GM18868 (cell line): ENCODE data around the gene POMGNT2.
"Not testable (repeated sequence)": the region's sequence is repeated elsewhere in the genome, so short reads cannot be mapped to it uniquely, and the experiment has no call there.

ENCODE experiments used
- ATAC-seq: cut with Tn5 transposase; IDR thresholded peaks from one replicate; pipeline ENCODE4 v1.9.1; 2021; ENCODE audit warnings: mild to moderate bottlenecking, moderate library complexity; ENCODE audit not compliant: unreplicated experiment

POMGNT2 gene

GRCh38 chr3:43077261-43077660, 28.6 kb downstream of the POMGNT2 start:
- no peak for ATAC-seq

- no peak for ATAC-seq
Measured at GRCh38 chr3:43076857-43077256, 29.0 kb downstream of the POMGNT2 start.

DNA sequence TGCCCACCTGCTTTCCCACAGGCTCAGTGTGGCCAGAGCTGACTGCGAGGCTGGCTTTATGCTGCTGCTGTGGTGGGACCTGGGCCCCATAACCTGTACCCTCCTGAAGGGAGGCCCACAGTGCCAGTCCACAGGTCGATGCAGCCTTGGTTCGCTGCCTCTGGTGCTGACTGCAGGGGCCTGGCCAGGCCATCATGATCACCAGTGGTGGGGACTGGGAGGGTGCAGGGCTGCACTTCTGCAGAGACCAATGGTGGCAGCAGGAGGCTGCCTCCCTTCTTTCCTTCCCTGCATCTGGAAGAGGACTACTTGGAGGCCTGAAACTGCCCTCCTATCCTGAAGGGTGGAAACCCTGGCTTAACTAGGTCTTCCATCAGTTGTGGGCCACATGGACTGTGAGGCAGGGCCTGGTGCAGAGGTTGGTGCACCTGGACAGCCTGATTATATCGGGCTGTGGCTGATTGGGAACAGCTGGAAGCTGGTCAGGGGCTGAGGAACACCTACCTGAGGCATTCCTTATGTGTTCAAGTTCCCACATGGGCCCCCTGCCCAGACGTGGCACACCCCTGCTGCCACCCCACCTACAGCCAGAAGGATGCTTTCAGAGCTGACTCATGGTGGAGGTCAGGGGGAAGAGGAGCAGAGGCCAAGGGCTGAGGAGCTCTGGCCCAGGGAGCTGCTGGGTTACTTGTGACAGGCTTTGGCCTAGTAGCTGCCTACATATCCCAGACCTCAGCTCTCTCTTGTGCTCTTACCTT, 29.8 kb downstream of the POMGNT2 start:
- no peak for ATAC-seq

- ATAC-seq: no peak
Measured at GRCh38 chr3:43074901-43075689, 30.8 kb downstream of the POMGNT2 start.

- ATAC-seq: no peak
Measured at GRCh38 chr3:43074482-43074881, 31.4 kb downstream of the POMGNT2 start.

DNA sequence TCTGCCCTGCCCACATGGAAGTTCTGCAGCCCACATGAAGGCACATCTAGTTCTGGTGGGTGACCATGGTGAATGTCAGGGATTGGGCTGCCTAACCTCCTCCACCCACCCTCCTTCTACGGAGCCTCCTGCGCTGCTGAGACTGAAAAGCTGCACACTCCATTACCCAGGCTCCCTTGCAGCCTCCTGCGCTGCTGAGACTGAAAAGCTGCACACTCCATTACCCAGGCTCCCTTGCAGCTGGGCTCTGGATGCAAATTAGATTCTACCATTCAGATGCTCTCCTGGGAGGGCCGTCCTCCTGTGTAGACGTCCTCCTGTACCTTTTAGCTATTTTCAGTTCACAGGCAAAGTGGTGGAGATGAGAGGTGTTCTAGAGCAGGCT, 32.1 kb downstream of the POMGNT2 start:
- ATAC-seq: no peak

DNA sequence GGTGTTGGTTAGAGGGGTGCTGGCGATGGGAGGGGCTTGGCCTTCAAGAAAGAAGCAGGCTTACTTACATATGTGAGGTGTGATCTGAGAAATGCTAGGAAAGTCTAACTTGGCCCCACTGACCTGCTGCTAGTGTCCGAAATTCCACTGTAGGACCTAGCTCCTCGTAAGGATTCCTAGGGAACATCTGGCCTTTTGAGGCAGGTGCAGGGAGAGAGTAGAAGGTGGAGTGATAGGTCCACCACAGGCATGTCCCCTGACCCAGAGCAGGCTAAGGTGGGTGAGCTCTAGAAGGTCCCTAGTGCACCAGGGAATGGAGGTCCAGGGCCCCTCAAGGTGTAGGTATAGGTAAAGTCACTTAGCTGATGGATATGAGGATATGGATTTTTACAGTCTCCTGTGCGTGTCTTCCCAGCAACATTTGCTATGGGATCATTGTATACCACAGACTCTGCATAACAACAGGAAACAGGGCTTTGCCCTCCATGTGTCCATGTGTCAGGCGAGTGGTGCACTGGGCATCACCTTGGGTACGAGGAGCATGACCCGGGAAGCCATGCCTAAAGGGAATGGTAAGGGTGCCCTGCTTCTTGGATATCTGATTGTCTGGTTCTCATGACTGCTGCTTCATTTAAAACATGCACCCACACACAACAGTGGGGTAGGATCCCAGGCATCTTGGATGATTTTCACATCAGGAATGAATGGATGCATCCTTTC, 32.6 kb downstream of the POMGNT2 start:
- no peak for ATAC-seq

- no peak for ATAC-seq
Measured at GRCh38 chr3:43072361-43072760, 33.5 kb downstream of the POMGNT2 start.

DNA sequence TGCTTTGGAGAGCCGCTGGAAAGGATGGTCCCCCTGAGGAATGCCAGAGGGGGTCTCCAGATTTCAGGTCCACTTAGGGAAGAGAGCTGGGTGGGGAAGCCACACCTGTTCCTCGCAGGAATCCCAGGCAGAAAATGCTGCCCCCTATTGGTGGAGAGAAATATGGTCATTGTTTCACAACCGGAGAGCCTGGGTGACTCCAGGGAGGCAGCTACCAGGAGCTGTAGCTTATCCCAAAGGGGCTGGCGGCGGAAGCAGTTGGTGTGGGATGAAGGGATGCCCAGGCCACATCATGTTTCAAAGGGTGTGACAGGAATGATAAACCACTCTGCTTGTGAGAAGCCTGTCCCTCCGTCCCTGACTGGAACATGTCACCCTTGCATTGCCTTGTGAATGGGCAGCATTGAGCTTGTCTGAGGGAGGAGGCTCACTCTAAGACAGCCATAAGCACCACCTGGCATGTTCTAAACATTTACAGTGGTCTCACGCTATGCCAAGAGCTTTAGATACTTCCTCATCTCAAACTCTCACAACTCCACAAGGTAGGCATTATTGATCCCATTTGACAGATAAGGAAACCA, 34.5 kb downstream of the POMGNT2 start:
- no peak for ATAC-seq

DNA sequence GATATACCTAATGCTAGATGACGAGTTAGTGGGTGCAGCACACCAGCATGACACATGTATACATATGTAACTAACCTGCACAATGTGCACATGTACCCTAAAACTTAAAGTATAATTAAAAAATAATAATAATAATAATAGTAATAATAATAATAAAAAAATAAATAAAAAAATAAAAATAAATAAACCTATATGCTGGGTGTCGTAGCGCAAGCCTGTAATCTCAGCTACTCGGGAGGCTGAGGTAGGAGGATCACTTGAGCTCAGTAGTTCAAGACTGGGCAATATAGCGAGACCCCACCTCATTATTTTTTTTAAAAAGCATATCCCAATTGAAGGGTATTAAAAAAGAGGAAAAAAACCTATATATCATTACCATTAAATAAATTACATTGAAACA, 35.2 kb downstream of the POMGNT2 start:
- ATAC-seq: not testable (repeated sequence)

- ATAC-seq: no peak
Measured at GRCh38 chr3:43063114-43063513, 42.8 kb downstream of the POMGNT2 start.

- no peak for ATAC-seq
Measured at GRCh38 chr3:43062564-43063040, 43.3 kb downstream of the POMGNT2 start.

DNA sequence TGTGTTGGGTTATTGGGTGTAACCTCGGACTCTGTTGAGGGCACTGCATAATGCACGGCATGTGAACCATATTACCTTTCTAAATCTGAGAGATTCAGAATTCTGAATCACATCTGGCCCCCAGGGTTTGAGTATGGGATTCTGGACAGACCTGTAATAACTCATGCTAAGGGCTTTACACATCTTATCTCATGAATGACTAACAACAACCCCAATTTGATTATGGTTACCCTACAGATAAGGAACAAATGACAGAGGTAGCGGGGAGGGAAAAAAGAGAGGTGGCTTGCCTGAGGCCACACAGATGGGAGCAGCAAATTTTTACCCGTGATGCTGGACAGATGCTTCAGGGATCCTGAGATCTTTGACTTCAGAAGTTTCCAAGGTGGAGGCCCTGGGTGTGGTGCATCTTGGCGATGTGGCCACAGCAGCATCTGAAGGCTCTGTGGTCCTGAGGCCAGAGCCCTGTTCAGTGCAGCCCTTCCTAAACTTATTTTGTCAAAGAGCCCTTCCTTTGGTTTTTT, 43.8 kb downstream of the POMGNT2 start:
- ATAC-seq: no peak

DNA sequence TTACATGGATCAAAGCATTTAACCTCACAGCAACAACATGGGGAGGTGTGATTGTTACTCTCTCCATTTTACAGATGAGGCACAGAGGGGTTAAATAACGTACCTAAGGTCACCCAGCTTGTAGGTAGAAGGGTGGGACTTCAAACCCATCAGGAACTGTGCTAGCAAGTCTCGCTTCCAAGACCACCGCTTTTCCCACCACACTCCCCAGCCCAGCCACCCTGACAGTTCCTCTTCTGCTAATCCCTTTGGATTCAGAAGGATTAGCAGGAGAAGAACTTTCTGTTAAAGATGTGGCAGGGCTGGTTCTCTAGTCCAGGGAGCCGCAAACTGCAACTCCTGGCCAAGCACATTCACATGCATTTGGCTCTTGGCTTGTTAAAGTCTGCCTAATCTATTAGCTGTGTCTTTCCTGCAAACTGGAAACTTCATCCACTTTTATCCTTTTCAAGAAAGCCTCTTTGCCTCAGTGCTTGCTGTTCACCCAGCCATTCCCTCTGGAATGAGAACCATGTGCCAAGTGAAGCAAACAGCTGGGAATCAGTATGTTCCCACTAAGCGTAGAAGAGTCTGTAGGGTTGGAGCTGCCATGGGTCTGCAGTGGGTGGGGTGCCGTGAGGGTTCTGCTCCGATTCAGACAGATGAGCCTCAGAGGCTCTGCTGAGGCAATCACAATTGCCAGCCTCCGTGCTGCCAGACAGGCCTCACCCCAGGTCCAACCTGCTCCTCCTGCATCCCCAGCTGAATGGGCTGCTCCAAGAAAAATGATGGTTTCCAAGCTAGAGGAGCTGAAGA, 44.6 kb downstream of the POMGNT2 start:
- ATAC-seq: no peak

DNA sequence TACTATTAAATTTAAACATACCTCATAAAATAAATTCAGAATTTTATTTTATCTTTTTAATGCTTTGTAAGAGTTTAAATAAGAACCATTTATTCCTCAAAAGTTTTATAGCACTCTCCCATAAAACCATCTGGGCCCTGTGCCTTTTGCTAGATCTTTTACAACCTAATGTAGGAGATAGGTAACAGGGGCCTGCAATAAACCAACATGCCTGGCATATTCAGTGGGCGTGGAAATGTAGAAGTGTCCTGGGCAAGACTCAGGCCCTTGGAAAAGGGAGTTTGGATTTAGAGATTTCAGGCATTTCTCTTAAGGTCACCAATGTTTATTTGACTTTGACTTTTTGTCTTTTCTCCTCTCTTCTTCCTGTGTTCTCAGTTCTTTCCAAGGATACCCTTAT, 46.4 kb downstream of the POMGNT2 start:
- ATAC-seq: no peak

- no peak for ATAC-seq
Measured at GRCh38 chr3:43055806-43056770, 49.8 kb downstream of the POMGNT2 start.

GRCh38 chr3:43055393-43055792, 50.5 kb downstream of the POMGNT2 start:
- no peak for ATAC-seq

DNA sequence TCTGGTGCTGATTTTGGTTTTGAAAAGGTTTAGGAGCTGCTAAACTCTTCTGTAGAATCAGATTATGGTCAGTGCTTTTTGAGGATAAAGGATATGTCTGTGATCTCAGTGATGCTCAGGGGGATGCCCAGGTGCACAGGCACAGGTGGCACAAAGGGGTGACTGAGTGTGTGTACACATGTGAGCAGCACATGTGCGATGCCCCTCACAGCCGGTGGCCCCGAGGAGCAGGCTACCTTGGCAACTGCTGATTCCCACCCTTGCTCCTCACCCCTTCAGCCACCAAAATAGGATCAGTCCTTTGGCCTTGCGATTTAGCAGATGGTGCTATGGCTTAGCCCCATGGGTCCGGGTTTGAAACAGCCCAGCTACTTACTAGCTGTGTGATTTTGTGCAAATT, 51.1 kb downstream of the POMGNT2 start:
- ATAC-seq: no peak

- ATAC-seq: no peak
Measured at GRCh38 chr3:43053291-43053690, 52.6 kb downstream of the POMGNT2 start.
